Activated CD4-positive, alpha-beta T cell treated with anti-CD3 and anti-CD28 coated beads for 1 hour (primary cell): ENCODE results near the gene TXNL4A.
"Not testable (repeated sequence)": the region's sequence is repeated elsewhere in the genome, so short reads cannot be mapped to it uniquely, and the experiment has no call there.

Source experiments
- DNase-seq: peaks from one replicate; pipeline ENCODE4 v3.0.0-alpha.2; 2020

TXNL4A gene

GRCh38 chr18:79988451-79989194 lies at the start of gene TXNL4A:
Gene TXNL4A, minus strand, starts transcription at chr18:79988563. Its CDS starts 171 bp downstream, at chr18:79988392.
- peak; percentile 76 for DNase-seq

GRCh38 chr18:80037300-80037699 lies 48.9 kb upstream of the TXNL4A start:
- no peak for DNase-seq

GRCh38 chr18:80035997-80036396 lies 47.6 kb upstream of the TXNL4A start:
- DNase-seq = no peak

- no peak for DNase-seq
Measured at GRCh38 chr18:80034852-80035406, 46.6 kb upstream of the TXNL4A start.

- peak; percentile 99 for DNase-seq
Measured at GRCh38 chr18:80034068-80034851, 45.9 kb upstream of the TXNL4A start, which contains the start of gene RBFA. Gene RBFA, plus strand, starts transcription at chr18:80034434. Its CDS starts 62 bp downstream, at chr18:80034496.

- peak; percentile 69 for DNase-seq
Measured at GRCh38 chr18:80033181-80034067, 45.1 kb upstream of the TXNL4A start.

- no peak for DNase-seq
Measured at GRCh38 chr18:80029690-80030089, 41.3 kb upstream of the TXNL4A start.

- DNase-seq = not testable (repeated sequence)
Measured at GRCh38 chr18:80027719-80028118, 39.4 kb upstream of the TXNL4A start.

- DNase-seq = no peak
Measured at GRCh38 chr18:80026363-80026762, 38.0 kb upstream of the TXNL4A start.

- DNase-seq = no peak
Measured at GRCh38 chr18:80023173-80023572, 34.8 kb upstream of the TXNL4A start.

GRCh38 chr18:80022613-80023012 lies 34.2 kb upstream of the TXNL4A start:
- no peak for DNase-seq

- DNase-seq = no peak
Measured at GRCh38 chr18:80012714-80013113, 24.4 kb upstream of the TXNL4A start.

GRCh38 chr18:80011496-80012137 lies 23.3 kb upstream of the TXNL4A start:
- not testable (repeated sequence) for DNase-seq

GRCh38 chr18:80010551-80010906 lies 22.2 kb upstream of the TXNL4A start:
- no peak for DNase-seq

GRCh38 chr18:80009661-80010550 lies 21.5 kb upstream of the TXNL4A start:
- DNase-seq = no peak

- no peak for DNase-seq
Measured at GRCh38 chr18:80006724-80007123, 18.4 kb upstream of the TXNL4A start.

- no peak for DNase-seq
Measured at GRCh38 chr18:80004600-80005342, 16.4 kb upstream of the TXNL4A start.

- no peak for DNase-seq
Measured at GRCh38 chr18:80002468-80002867, 14.1 kb upstream of the TXNL4A start.

GRCh38 chr18:80000877-80001276 lies 12.5 kb upstream of the TXNL4A start:
- no peak for DNase-seq

GRCh38 chr18:79999701-80000100 lies 11.3 kb upstream of the TXNL4A start:
- not testable (repeated sequence) for DNase-seq
